Measurements from ENCODE around the gene PTPRA.
"Not testable (repeated sequence)": the region's sequence is repeated elsewhere in the genome, so short reads cannot be mapped to it uniquely, and the experiment has no call there.

PTPRA gene, protein sequence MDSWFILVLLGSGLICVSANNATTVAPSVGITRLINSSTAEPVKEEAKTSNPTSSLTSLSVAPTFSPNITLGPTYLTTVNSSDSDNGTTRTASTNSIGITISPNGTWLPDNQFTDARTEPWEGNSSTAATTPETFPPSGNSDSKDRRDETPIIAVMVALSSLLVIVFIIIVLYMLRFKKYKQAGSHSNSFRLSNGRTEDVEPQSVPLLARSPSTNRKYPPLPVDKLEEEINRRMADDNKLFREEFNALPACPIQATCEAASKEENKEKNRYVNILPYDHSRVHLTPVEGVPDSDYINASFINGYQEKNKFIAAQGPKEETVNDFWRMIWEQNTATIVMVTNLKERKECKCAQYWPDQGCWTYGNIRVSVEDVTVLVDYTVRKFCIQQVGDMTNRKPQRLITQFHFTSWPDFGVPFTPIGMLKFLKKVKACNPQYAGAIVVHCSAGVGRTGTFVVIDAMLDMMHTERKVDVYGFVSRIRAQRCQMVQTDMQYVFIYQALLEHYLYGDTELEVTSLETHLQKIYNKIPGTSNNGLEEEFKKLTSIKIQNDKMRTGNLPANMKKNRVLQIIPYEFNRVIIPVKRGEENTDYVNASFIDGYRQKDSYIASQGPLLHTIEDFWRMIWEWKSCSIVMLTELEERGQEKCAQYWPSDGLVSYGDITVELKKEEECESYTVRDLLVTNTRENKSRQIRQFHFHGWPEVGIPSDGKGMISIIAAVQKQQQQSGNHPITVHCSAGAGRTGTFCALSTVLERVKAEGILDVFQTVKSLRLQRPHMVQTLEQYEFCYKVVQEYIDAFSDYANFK

DNA sequence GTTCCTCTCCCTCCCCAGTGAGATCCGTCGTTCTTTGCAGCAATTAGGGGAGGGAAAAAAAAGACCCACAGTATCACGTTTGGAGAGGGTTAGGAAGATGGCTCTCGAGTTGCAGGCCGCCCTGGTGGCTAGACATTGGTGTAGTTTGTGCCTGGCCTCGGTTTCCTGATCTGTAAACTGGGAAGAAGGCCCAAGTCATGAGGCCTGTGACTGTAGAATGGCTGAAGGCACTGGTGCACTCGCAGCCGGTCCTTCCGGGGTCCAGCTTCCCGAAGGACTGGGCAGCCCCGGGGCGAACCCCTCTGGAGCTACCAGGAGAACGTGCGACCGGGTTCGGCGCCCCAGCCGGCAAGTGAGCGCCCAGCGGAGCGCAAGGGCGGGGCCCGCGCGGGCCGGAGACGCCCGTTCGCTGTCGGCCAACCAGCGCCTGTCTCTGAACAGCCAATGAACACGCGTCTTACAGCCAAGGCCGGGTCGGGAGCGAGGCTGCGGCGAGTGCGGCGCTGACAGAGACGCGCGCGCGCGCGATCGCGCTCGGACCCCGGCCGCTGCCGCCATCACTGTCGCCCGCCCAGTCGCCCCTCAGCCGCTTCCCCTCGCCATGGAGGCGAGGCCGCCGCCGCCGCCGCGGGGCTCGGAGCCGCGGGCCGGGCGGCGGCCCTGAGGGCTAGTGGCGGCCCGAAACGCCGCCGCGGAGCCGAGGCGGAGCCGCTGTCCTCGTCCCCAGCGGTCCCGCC lies at the start of gene PTPRA:
Gene PTPRA, plus strand, starts transcription at position 472 of the 737 bp plus-strand sequence. CDS start 90,797 bp downstream, outside the sequence.
- TF ChIP-seq, protein P1, sequence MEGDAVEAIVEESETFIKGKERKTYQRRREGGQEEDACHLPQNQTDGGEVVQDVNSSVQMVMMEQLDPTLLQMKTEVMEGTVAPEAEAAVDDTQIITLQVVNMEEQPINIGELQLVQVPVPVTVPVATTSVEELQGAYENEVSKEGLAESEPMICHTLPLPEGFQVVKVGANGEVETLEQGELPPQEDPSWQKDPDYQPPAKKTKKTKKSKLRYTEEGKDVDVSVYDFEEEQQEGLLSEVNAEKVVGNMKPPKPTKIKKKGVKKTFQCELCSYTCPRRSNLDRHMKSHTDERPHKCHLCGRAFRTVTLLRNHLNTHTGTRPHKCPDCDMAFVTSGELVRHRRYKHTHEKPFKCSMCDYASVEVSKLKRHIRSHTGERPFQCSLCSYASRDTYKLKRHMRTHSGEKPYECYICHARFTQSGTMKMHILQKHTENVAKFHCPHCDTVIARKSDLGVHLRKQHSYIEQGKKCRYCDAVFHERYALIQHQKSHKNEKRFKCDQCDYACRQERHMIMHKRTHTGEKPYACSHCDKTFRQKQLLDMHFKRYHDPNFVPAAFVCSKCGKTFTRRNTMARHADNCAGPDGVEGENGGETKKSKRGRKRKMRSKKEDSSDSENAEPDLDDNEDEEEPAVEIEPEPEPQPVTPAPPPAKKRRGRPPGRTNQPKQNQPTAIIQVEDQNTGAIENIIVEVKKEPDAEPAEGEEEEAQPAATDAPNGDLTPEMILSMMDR (IDR thresholded peaks at IDR 0.05; ENCODE audit: low read depth, low read length) = no peak
- DNase-seq (ENCODE audit: extremely low read depth, low read depth) = peak; percentile 59

DNA sequence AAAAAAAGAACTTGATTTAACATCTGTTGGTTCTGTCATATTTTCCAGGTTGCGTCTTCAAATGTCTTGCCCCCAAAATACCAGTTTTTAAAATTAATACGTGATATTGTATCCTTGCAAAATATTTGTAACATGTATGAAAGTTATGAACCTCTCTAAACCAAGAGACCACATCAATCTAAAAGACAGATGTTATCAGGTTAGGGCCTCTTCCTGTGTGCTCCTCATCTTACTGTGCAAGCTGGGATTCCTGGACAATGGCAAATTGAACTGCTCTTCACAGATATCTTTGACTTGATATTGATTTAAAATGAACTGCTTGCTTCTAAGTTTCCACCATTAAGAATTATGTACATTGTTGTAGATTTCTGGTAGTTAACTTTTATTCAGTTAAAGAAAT lies 47.5 kb upstream of the PTPRA start:
- DNase-seq (ENCODE audit: extremely low read depth, low read depth) = no peak
- TF ChIP-seq, protein P1 (IDR thresholded peaks at IDR 0.05; ENCODE audit: low read depth, low read length) = no peak

DNA sequence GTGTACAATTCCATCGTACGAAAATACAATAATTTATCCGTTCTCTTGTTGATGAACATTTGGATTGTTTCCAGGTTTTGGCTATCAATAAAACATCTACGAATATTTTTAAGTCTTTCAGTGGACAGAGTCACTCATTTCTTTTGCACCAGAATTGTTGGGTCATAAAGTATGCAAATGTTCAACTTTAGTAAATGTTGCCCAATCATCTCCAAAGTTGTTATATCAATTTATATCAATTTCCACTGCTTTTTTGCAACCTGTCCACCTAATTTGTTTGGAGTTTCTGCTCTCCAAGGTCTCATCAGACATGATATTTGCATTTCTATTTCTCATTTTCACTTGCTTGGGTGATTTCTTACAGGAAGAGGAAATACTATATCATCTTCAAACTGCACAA lies 46.6 kb upstream of the PTPRA start:
- DNase-seq (ENCODE audit: extremely low read depth, low read depth) = no peak
- TF ChIP-seq, protein P1 (IDR thresholded peaks at IDR 0.05; ENCODE audit: low read depth, low read length) = no peak

DNA sequence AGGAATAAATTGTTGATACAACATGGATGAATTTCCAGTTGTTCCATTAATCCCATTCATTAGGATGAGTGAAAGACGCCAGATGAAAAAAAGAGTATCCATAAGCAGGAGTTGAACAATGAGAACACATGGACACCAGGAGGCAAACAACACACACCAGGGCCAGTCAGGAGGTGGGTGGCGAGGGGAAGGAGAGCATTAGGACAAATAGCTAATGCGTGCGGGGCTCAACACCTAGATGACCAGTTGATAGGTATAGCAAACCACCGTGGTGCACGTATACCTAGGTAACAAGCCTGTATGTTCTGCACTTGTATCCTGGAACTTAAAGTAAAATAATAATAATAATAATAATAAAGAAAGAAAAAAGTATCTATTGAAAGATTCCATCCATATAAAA lies 43.9 kb upstream of the PTPRA start:
- TF ChIP-seq, protein P1 (IDR thresholded peaks at IDR 0.05; ENCODE audit: low read depth, low read length) = no peak
- no peak for DNase-seq (ENCODE audit: extremely low read depth, low read depth)

DNA sequence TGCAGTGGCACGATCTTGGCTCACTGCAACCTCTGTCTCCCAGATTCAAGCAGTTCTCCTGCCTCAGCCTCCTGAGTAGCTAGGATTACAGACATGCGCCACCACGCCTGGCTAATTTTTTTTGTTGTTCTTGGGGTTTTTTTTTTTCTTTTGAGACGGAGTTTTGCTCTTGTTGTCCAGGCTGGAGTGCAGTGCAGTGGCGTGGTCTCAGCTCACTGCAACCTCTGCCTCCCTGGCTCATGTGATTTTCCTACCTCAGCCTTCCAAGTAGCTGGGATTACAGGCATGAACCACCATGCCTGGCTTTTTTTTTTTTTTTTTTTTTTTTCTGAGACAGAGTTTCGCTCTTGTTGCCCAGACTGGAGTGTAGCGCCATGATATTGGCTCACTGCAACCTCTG lies 42.1 kb upstream of the PTPRA start:
- not testable (repeated sequence) for DNase-seq (ENCODE audit: extremely low read depth, low read depth)

DNA sequence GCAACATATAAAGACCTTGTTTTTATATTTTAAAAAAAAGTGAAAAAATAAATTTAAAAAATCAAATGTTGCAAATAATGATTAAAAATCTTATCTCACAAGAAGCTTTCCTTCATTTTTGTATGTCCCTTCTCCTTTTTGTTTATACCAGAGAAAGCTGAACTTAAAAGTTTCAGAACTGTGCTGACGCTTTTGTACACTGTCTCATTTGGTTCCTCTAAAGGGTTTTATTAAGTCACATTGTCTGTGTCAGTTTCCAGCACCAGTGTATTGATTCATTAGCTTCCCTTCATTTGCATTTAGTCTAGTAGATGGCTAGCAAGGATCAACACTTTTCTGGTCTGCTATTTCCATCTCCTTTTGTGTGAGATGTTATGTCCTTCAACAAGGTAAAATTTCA lies 39.5 kb upstream of the PTPRA start:
- TF ChIP-seq, protein P1 (IDR thresholded peaks at IDR 0.05; ENCODE audit: low read depth, low read length) = no peak
- no peak for DNase-seq (ENCODE audit: extremely low read depth, low read depth)

DNA sequence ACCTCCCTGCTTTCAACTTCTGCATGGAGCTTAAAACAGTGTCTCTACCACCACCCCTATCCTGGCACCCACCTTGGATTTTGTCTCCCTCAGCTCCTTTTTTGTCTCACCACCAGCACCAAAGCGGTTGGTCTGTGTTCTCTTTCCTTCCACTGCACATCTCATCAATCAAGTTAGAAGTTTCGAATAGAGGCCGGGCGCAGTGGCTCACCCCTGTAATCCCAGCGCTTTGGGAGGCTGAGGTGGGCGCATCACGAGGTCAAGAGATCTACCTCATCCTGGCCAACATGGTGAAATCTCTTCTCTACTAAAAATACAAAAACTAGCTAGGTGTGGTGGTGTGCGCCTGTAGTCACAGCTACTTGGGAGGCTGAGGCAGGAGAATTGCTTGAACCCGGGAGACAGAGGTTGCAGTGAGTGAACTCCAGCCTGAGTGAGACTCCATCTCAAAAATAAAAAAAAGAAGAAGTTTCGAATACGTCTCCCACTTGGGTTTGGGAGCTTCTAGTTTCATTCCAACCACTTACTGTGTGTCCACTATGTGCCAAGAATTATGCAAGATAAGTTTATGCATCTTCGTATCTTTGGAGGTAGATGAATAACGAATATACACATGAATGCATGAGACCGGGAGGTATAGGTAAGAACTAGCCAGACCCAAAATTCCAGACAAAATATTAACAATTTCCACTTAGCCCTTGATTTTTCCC lies 38.7 kb upstream of the PTPRA start:
- TF ChIP-seq, protein P1 (IDR thresholded peaks at IDR 0.05; ENCODE audit: low read depth, low read length) = no peak
- no peak for DNase-seq (ENCODE audit: extremely low read depth, low read depth)
